AG09319 (cell line): ENCODE measurements around the gene HSPG2.
"Not testable (repeated sequence)": the region's sequence is repeated elsewhere in the genome, so short reads cannot be mapped to it uniquely, and the experiment has no call there.

ENCODE experiments used
- DNase-seq: peaks from one replicate; pipeline ENCODE4 v3.0.0-alpha.2; 2010; ENCODE audit warnings: low read depth; ENCODE audit errors: extremely low read depth
- TF ChIP-seq, protein P1 (sequence below): IDR thresholded peaks from 2 replicates; pipeline ENCODE4 v1.5.1; 2011; ENCODE audit warnings: low read depth, mild to moderate bottlenecking, inconsistent platforms, low read length, moderate library complexity

The HSPG2 gene

DNA sequence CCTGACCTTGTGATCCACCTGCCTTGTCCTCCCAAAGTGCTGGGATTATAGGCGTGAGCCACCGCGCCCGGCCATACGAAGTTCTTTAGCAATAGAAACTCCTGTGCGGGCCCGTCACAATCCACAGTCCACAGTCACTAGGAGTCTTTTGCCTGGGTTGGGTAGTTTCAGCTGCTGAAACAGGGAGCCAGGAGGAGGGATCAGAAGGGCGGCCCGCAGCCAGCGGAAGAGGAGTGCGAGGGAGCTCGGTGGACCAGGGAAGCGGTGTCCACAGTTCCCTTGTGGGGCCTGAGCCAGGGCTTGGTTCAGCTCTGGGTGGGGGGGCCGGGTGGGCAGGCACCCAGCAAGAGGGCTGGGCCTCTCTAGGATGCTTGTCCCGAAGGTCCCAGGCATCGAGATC lies 17.9 kb upstream of the HSPG2 start:
- TF ChIP-seq, protein P1, sequence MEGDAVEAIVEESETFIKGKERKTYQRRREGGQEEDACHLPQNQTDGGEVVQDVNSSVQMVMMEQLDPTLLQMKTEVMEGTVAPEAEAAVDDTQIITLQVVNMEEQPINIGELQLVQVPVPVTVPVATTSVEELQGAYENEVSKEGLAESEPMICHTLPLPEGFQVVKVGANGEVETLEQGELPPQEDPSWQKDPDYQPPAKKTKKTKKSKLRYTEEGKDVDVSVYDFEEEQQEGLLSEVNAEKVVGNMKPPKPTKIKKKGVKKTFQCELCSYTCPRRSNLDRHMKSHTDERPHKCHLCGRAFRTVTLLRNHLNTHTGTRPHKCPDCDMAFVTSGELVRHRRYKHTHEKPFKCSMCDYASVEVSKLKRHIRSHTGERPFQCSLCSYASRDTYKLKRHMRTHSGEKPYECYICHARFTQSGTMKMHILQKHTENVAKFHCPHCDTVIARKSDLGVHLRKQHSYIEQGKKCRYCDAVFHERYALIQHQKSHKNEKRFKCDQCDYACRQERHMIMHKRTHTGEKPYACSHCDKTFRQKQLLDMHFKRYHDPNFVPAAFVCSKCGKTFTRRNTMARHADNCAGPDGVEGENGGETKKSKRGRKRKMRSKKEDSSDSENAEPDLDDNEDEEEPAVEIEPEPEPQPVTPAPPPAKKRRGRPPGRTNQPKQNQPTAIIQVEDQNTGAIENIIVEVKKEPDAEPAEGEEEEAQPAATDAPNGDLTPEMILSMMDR, result no peak
- no peak for DNase-seq

GRCh38 chr1:21952786-21953520 lies 15.8 kb upstream of the HSPG2 start:
- TF ChIP-seq, protein P1, result no peak
- DNase-seq, result no peak

DNA sequence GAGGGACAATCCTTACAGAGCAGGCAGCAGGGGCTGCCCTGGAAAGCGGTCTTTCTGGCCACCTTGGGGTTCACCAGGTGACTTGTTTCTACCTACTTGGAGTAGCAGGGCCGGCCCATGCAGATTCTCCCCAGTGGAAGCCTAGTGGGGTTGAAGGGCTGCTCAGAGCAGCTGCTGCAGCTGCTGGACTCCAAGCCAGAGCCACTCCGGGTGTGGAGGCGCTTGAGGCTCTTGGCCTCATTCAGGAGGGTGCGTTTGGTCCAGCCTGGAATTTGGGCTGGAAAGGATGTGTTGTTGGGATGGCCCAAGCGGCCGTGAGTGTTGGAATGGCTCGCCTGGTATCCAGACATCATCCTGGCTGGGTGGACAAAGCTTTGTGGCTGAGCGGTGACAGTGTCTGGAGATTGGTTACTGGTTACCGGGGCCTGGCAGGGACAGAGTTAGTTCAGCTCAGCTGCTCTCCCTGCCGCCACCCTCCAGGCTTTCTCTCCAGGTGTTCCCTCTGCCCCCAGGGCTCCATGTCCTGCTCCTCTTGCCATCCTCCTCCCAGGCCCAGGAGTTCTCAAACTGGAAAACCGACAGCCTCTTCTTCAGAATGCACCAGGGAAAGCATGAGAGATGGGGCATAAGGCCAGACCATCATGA lies 14.2 kb upstream of the HSPG2 start:
- no peak for DNase-seq
- TF ChIP-seq, protein P1, result no peak

DNA sequence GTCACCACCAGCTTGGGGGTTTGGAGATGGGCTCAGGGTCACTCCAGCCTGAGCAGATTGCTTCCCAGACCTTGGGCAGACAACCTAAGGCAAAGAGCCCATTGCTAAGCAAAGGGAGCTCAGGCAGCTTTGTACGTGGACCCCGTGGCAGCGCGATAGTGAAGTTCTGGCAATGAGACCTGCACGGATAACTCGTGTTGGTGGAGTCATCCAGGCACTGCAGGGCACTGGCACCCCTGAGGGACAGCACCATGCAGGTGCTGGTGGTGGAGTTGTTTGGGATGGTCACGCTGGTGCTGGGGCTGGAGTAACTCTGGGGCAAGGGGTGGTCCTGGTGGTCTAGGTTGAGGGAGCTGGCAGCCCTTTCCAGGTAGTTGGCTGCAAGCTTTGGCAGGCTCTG lies 13.6 kb upstream of the HSPG2 start:
- TF ChIP-seq, protein P1, result no peak
- no peak for DNase-seq

DNA sequence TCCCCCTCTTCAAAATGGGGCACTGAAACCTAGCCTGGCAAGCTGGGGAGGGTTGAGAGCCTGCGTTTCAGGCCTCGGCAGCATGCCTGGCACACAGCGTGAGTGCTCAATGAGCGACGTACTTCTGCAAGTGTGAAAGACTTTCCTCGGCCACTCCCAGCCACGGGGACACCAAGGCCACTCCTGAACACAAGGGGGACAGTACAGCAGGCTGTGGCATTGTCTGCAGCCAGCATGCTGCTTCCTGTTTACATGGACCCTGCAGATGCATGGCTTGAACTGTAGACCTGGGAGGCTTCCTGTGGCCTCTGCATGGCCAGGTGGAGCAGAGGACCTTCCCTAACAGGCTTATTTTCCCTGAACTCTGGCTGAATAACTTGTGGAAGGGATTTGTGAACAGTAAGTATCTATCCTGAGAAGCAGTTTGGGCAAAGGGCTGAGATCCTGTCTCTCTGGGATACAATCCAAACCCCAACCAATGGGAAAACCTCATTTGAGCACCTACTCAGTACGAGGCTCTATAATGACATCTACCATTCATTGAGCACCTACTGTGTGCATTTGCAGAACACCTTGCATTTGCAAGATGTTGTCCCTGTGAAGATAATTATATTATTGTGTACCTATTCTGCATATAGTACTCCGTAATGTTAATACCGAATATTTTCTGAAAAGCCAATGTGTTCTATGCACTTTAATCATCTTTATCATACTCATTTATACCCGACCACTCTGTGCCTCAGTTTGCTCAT lies 9.9 kb upstream of the HSPG2 start:
- DNase-seq, result no peak
- TF ChIP-seq, protein P1, result no peak

- DNase-seq, result no peak
- TF ChIP-seq, protein P1, result no peak
Measured at GRCh38 chr1:21944733-21945073, 7.6 kb upstream of the HSPG2 start.

DNA sequence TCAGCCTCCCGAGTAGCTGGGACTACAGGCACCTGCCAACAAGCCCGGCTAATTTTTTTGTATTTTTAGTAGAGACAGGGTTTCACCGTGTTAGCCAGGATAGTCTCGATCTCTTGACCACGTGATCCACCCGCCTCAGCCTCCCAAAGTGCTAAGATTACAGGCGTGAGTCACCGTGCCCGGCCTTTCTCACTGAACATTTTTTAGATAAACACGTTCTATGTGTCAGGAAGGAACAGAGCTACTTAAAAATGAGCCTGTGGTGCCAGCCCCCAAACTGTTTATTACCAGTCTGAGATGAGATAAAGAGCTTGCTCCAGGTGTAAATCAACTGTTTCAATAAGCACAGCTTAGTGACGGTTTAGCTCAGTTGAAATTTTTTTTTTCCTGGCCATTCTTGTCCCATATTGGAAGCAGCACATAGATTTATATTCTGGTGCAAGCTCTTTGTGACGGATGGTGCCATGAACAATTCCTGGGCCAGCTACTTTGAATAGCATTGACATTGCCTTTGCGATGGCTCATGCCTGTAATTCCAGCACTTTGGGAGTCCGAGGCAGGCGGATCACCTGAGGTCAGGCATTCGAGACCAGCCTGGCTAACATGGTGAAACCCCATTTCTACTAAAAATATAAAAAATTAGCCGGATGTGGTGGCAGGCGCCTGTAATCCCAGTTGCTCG lies 6.0 kb upstream of the HSPG2 start:
- DNase-seq, result not testable (repeated sequence)
